HG03571 (cell line): ENCODE results near the gene GPR68.

Experiments
- ATAC-seq: cut with Tn5 transposase; IDR thresholded peaks from one replicate; pipeline ENCODE4 v1.9.1; 2021; ENCODE audit not compliant: unreplicated experiment

Gene GPR68, protein sequence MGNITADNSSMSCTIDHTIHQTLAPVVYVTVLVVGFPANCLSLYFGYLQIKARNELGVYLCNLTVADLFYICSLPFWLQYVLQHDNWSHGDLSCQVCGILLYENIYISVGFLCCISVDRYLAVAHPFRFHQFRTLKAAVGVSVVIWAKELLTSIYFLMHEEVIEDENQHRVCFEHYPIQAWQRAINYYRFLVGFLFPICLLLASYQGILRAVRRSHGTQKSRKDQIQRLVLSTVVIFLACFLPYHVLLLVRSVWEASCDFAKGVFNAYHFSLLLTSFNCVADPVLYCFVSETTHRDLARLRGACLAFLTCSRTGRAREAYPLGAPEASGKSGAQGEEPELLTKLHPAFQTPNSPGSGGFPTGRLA

DNA sequence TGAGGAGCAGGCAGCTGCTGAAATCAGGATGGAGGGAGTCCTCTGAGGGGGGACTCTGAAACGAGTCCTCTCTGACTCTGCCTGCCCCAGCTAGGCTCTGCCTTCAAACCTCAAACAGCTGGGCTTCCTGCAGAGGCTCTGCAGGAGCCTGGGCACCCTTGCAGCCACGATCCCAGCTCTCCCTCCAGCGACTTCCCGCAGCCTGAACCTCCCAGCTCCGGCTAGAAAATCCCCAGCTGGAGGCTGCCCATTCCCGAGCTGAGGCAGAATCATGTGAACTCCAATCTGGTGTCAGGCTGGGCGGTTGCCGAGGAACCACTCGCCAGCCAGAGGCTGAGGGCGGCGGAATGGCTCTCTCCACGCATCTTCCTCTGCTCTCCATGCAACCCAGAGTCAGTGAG lies at the start of gene GPR68:
Gene GPR68 (minus strand): TSS at position 204 of the 401 bp plus-strand sequence. CDS start 9,654 bp downstream, outside the sequence.
- no peak for ATAC-seq

DNA sequence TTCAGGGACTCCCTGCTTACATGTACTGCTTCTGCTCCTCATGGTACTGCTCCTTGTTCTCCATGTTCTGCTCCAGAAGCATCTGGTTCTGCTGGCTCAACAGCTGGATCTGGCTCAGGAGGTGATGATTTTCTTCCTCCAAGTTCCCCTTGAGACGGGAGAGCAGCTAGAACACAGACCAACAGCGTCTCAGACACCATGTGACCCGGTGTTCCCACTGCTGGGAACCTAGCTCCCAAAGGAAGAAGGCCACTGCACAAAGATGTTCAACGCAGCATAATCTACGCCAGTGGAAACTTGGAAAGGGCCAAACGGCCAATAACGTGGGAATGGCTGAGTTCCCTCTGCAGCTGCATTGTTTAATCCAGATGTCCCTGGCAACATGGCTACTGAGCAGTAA lies 49.6 kb upstream of the GPR68 start:
- no peak for ATAC-seq

DNA sequence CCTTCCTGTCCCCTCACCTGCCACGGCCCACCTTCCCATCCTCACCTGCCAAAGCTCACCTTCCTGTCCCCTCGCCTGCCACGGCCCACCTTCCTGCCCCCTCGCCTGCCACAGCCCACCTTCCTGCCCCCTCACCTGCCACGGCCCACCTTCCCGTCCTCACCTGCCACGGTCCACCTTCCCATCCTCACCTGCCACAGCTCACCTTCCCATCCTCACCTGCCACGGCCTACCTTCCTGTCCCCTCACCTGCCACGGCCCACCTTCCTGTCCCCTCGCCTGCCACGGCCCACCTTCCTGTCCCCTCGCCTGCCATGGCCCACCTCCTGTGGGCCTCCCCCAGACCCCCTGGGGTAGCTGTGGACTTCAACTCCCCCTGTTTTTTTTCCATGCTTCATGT lies 48.8 kb upstream of the GPR68 start:
- ATAC-seq = no peak

DNA sequence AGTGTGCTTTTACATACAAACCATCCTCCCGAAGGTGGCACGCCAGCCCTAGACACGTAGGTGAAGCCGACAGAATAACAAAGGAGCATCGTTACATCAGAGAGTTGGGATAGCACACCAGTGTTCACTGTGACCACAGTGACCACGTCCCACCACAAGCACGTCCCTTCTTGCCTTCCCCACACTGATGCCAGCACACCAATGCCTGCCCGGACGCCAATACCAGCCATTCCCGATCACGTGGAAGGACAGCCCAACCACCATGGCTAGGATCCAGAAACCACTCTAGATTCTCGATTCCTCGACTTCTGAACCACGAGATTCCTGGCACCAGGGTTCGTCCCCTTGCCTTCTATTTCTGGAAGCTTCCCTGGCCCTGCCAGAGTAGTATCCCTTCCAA lies 48.0 kb upstream of the GPR68 start:
- ATAC-seq = no peak

DNA sequence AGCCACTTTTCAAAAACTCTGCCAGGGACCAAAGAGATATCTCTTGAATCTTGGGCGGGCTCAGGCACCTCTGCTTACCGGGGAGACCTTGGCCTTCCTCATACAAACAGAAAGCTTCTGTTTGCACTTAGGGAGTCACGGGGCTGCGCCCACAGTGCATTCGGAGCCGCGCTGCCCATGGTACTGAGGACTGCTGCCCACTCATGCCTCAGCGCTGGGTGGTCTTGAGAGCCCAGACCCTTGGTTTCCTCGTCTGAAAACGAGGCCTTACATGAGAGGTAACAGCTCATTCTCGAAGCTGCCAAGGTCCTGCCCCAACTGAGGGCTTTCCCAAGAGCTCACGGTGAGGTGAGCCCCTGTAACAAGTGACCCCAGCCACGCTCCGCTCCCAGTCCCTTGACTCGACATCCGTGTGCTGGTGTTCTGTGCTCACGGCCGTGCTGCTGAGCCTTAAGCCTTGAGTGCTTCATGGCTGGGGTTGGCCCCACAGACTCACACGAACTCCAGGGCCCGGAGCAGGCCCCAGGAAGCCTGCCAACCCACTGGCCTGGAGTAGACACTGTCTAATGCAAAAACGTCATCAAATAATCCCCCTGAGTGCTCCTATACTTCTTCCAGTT lies 47.4 kb upstream of the GPR68 start:
- no peak for ATAC-seq

DNA sequence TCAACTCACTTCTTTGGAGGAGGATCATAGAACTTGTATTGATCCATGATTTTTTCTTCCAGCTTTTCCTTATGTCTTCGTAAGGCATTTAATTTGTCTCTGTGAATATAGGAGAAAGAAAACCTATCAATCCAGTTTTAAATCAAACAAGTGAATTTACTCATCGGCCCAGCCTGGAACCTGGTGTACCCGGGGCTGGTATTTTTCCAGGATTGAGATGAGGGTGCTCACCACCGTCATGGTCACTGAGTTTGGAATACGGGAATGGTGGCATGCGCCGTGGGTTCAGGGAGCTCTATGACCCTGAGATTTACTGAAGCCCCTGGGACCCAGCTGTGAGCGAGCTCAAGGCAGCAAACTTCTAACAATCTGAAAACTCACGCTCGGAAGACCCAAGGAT lies 46.5 kb upstream of the GPR68 start:
- no peak for ATAC-seq

DNA sequence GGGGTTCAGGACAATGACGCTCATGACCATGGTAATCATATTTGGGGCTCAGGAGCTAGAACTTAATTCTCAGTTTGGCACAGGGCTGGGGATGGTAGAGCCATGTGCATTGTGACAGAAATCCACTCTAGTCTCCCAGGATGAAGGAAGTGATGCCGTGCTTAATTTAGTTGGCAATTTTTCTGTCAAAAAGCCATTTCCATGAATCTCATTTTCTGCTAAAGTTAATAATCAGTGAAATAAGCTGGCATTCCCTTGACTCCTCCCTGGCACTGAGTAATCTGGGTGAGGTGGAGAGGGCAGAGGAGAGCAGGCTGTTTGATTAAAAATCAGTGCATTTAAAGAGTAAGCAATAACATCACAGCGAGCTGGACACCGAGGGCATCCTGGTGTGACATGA lies 45.0 kb upstream of the GPR68 start:
- ATAC-seq = no peak

DNA sequence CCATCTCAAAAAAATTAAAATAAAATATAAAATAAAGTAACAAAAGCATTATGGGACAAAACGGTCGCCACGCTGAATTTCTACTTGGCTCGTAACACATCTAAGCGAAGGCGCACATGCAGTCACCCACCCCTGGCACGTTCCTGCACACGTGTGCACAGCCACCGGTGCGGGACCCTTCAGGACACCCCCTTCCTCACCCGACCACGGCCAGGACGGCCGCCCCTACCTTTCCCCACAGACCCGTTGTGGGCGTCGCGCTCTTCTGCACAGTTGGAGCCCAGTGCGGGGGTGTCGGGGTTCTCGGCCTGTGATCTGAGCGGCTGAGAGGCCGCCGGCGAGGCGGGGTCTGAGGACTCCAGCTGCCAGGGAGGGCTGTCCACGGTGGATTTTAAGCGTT lies 44.4 kb upstream of the GPR68 start:
- ATAC-seq = no peak

DNA sequence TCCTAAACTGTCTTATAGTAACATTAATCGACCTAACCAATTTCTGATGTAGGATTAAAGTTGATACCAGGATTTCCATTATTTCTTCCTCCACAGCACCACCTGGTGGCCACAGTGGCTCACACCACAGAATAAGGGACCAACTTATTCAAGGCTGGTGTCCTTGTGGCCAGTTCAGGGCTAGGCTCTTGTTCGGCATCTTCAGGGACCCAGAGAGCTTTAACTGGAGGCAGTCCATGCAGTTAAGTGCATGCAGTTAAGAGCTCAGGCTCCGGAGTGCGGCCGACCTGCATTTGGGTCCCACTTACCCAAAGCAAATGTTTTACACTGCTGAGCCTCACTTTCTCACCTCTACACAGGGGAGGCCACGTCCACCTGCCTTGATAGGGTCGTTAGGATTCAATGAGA lies 42.0 kb upstream of the GPR68 start:
- no peak for ATAC-seq

DNA sequence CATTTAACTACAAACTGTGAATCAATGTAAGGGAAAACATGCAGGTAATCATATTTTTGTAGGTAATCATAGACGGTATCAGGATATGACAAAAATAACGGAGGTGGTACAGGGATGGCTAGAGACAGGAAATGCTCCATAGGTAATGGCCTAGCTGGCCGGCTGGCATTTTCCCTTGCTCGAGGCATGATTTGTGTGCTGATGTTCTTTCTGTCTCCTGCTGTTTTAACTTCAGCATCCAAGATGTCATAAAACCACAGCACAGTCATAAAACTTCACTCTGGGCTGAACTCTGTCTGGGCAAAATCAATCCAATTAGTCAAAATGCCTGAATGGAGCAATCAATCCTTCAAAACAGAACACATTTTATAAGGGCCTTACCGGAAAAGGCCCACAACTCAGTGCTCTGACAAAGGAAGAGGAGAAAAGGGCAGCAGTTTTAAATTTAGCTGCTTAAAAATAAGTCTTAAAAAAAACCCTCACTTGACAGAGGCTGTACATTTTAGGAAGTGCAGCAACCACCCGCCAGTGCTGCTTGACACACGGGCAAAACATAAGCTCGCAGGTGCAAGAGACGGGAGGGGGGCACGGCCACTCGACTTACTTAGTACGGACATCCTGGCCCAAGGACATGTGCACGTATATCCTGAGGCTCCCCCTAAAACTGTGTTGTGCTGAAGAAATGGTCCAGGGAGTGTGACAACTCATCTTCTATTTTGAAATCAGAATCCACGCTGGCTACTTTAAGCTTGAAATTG lies 40.5 kb upstream of the GPR68 start:
- ATAC-seq = no peak

DNA sequence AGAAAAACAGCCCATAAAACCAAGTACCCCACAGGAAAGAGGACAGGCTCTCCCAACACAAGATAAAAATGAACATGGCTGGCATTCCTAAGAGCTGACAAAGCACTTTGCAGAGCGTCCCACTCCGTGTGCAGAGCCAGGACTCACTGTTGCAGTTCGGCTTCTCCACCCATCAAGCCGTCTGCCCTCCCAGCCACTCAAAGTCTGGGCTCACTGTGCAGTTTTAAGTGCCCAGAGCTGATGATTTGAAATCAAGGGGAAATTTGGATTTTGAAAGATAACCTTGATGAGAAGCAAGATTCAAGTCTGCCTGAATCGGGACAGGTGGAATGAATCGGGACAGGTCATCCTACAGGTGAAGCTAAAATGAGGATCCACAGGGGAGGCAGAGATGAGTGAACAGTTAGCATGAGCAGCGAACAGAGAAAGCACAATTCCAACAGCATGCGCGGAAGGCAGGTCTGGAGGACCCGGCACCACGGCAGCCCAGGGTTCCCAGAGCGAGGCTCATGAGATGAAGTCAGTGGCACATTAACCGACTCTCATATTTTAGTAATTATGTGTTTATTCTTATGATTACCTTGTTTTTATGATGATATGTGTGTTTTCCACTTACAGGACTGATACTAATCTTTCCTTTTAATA lies 39.8 kb upstream of the GPR68 start:
- no peak for ATAC-seq

DNA sequence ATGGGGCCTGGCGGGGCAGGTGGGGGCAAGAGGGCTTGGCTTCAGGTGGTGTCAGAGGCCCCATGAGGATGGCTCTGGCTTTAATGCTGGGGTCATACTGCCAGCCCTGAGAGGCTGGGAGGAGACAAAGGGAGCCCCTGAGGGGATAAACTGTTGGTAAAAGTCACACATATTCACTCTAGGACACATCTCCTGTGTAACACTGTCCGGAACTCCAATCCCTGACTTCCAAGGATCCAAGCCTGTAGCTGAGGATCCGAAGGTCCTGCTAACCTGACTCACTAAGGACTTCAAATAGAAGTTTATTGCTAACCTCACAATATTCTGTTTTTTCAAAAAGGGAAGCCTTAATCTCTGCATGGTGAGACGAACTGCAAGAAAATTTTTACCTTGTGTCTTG lies 39.2 kb upstream of the GPR68 start:
- ATAC-seq = no peak

DNA sequence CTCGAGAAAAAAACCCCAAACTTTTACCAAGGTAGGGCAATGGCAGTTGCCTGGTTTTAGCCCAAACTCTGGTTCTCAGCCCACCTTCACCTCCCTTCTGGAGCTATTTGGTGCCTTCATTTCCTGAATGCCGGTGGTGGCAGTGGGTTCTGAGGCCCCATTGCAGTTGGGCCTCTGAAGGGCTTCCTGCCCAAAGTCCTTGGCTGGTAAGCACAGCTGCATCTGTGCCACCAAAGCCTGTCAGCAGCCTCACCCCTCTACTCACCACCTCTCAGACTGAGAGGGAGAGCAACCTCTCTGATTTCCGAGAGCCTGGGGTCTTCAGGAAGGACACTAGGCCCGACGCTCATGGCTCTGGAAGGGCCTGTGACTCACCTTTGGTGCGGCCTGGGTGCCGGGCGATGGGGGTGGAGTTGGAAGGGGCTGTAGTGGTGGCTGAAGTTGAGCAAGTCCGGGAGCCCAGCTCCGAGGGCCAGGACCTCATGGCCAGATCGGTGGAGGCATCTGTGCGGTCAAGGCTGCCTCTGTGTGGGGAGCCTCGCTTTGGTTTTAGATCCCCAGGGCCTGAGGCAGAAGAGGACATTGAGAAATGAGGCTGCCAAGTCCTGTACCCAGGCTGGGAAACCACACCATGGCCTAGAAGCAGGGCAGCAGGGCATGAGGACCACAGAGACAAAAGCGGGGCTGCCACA lies 38.6 kb upstream of the GPR68 start:
- no peak for ATAC-seq

DNA sequence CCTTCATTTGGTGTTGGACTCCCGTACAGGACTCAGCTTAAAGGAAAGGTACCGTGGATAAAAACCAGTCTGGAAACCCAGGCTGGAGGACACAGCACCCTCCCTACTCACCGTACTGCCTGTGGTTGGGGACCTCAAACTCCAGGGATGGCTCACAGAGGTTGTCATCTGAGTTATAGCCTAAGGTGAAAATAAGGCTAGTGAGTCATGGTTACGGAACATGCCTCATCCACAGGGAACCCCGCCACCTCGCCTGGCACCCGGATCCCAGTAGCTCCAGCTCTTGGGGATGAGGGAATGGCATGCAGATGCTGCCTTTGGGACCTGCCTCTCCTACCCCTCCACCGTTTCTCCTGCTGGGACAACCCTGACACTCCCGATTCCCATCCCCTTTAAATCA lies 36.8 kb upstream of the GPR68 start:
- no peak for ATAC-seq

DNA sequence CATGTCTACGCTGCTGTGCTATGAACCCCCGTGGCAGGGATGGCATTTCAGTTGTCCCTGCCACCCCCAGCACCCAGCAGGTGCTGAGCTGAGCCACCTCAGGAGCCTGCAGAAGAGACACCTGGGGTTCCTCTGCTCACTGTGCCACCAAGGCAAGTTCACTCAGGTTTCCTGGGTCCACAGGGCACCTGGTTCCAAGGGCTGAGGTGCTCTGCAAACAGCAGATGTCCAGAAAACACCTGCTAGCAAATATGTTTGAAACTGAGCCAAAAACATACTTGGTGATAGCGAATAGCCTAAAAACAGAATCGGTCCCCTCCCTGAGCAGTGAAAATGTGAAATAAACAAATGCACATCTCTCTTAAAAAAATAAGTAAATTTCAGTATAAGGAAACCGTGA lies 35.6 kb upstream of the GPR68 start:
- no peak for ATAC-seq

DNA sequence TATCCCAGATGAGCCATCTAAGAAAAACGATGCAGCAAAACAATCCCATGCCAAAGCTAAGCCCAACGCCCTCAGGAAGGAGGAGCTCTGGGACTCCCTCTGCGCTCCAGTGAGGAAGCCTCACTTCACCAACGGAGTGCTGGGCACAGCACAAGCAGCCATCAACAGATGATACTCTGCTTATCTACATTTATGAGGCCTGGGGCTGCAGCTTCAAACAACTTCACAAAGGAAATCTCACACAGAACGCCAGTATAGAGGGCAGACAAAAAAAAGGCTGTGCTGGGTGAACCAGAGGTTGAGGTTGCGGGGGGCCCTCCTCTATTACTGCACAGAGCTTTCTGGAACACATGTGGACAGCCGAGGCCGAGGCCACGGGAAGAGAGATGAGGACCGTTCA lies 34.9 kb upstream of the GPR68 start:
- no peak for ATAC-seq

DNA sequence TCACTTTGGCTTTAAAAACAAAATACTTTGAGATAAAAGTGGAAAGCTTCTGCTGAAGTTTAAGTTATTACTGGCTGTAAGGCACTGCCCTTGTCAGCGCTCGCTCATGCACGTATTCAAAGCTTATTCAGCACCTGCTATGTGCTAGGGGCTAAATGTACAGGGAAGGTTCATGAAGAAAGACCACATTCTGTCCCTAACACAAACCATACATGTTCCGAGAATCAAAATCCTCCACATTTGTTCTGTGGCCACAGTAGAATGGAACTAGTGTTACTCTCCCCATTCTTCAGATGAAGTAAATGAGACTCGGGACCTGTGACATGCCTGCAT lies 33.8 kb upstream of the GPR68 start:
- ATAC-seq = no peak

DNA sequence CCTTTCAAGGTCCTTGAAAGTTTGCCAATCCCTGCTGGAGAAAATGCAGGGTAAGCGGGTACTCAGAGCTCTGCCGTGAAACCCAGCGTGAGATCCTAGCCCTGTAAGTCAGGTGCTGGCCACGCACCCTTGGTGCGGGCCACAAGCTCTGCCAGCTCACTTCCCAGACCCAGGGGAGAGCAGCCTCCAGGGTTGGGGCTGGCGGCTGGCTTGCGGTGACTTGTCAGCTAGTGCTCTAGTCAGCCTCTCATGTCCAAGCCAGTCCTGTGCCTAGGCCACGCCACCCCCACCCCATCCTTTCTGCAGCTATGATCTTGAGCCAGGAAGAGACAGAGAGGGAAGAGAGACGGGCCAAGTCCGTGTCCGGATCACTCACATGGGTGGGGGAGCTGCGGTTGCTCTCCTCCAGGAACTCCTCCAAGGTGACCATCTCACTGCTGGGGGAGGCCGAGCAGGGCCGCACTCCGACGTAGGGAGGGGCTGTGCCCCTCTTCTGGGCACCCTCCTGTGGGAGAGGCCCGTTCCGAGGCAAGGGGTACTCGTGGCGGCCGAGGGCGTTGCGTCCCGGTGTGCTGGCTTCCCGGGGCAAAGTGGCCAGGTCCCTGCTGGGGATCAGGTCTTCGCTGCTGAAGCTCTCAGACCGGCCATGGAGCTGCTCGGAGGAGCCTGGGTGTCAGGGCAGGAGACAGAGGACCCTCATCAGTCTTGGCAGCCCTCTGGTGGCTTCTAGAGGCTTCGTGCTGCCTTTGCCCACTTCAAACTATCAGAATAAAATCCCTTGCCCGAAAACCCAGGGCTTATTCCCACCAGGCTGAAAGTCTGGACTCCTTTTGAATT lies 33.3 kb upstream of the GPR68 start:
- ATAC-seq = no peak

DNA sequence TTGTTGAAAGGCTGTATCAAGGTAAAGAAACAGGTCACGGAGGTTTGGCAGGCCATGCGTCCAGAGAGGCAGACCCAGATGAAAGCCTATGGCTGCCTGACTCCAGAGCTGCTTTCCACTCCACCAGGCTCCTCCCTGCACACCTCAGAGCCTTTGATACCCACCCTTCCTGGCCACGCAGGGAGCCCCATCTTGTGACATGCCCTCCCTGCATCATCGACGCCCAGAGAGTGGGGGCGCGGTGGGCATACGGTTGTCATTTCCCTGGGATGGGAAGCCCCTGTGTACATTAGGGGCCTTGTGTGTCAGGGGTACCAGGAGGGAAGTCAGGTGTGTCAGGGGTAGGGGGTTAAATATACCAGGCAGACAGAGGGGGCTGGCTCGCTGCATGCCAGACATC lies 30.3 kb upstream of the GPR68 start:
- no peak for ATAC-seq

DNA sequence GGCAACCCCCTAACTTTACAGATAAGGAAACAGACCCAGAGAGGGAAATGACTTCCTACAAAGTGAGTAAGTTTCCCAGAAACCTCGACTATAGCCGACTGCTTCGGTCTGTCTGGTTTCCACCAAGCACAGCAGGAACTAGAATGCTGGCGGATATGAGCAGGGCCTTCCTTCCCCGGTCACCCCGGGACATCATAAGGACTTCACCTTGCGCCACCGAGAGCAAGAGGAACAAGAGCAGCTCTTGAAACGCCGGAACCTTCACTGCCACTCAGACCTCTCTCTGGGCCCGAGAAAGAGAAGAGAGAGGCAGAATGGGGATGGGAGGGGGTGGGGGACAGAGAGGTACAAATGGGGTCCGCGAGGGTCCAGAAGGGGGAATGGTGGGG lies 29.4 kb upstream of the GPR68 start:
- ATAC-seq = no peak
